K562 (cell line): ENCODE results near the gene ABT1. TPM values are rescaled to one million over a fixed set of nuclear protein-coding genes. Genes with fewer than 3 reads are reported as not detected.
A peak's percentile ranks its signal among the peaks of the same experiment; 100 is the strongest.

Experiments used
- ARID3A ChIP-seq: IDR thresholded peaks from 2 replicates; pipeline ENCODE4 v1.6.1; 2012; ENCODE audit warnings: low read depth, low read length, improper control_type of control experiment, borderline replicate concordance
- ARNT ChIP-seq, 2 experiments: fragments of 450-650 bp; IDR thresholded peaks; 2 replicates each; pipeline ENCODE4 v1.6.1; 2016; ENCODE audit warnings: mild to moderate bottlenecking in 1 of 2
- ELF4 ChIP-seq: fragments of 450-650 bp; formaldehyde crosslinking; IDR thresholded peaks from 2 replicates; pipeline ENCODE4 v1.4.0; 2022; ENCODE audit warnings: missing genetic modification characterization
- EWSR1 ChIP-seq: fragments of 450-650 bp; IDR thresholded peaks from 2 replicates; pipeline ENCODE4 v1.6.1; 2018; ENCODE audit warnings: borderline replicate concordance, mild to moderate bottlenecking, low read depth, moderate library complexity; ENCODE audit not compliant: partially characterized antibody
- EZH2 ChIP-seq: IDR thresholded peaks from 2 replicates; pipeline ENCODE4 v1.6.1; 2012; ENCODE audit warnings: low read depth, mild to moderate bottlenecking, inconsistent platforms, low read length, borderline replicate concordance
- PPARD ChIP-seq: fragments of 250-450 bp; sonication (Bioruptor Pico); IDR thresholded peaks from 2 replicates; pipeline ENCODE4 v1.8.0; 2022; ENCODE audit warnings: inconsistent platforms, mild to moderate bottlenecking, moderate library complexity
- PTTG1 ChIP-seq: fragments of 450-650 bp; IDR thresholded peaks from 2 replicates; pipeline ENCODE4 v1.6.1; 2016; ENCODE audit warnings: low read depth, mild to moderate bottlenecking, missing genetic modification characterization, missing compliant biosample characterization
- ZNF263 ChIP-seq: sonication (generic); formaldehyde crosslinking; IDR thresholded peaks from 2 replicates; pipeline ENCODE4 v1.8.0; 2022; ENCODE audit warnings: mild to moderate bottlenecking, missing genetic modification reagents, borderline replicate concordance
- polyA plus RNA-seq, 8 experiments: library from polyadenylated mRNA; depleted of rRNA in 4 of 8; stranded (reverse) in 5 of 8; unstranded in 3 of 8; fragments of >200 nt; fragmentation: Nextera tagmentation in 2 of 8; fragmentation: Illumina TruSeq in 1 of 8; extraction: Ambion mirVana in 2 of 8; extraction: Trizol in 1 of 8; gene quantifications; 2 replicates each; pipeline versions ENCODE4 v1.2.1 to v1.2.3, GENCODE V29; 2011 to 2014; ENCODE audit warnings: inconsistent platforms in 1 of 8, missing spikeins in 1 of 8
- total RNA-seq, 7 experiments: library from RNA; depleted of rRNA in 6 of 7; stranded (reverse); fragments of >200 nt in 6 of 7; fragmentation: Illumina TruSeq in 2 of 7; extraction: Trizol in 2 of 7; gene quantifications; 2 replicates each; pipeline versions ENCODE4 v1.2.1 to v1.2.3, GENCODE V29; 2011 to 2021; ENCODE audit warnings: low replicate concordance in 1 of 7
- TF ChIP-seq, protein P1 (sequence below): sonication (generic); formaldehyde crosslinking; IDR thresholded peaks from 2 replicates; pipeline ENCODE4 v1.8.0; 2023; ENCODE audit warnings: missing genetic modification reagents, mild to moderate bottlenecking, borderline replicate concordance
- TF ChIP-seq, protein P2 (sequence below): sonication (generic); formaldehyde crosslinking; IDR thresholded peaks from 2 replicates; pipeline ENCODE4 v1.8.1; 2023; ENCODE audit warnings: mild to moderate bottlenecking, missing genetic modification reagents, moderate library complexity
- TF ChIP-seq, protein P3 (sequence below): fragments of 150-350 bp; IDR thresholded peaks from 2 replicates; pipeline ENCODE4 v1.6.1; 2014; ENCODE audit warnings: low read depth, mild to moderate bottlenecking, low read length, borderline replicate concordance
- TF ChIP-seq, protein P4 (sequence below): fragments of 250-450 bp; sonication (Bioruptor Pico); IDR thresholded peaks from 2 replicates; pipeline ENCODE4 v1.5.0; 2022; ENCODE audit warnings: mild to moderate bottlenecking

Gene ABT1
- total and polyA plus RNA-seq, 9 of the 15 experiments (the other 6 are each of a cell fraction or from before 2014, with no cell fraction given) = 8.8 to 52.7 (median 40.7) TPM

GRCh38 chr6:26595669-26596269 lies 984 bp upstream of the ABT1 start (continued):
- TF ChIP-seq, protein P1, sequence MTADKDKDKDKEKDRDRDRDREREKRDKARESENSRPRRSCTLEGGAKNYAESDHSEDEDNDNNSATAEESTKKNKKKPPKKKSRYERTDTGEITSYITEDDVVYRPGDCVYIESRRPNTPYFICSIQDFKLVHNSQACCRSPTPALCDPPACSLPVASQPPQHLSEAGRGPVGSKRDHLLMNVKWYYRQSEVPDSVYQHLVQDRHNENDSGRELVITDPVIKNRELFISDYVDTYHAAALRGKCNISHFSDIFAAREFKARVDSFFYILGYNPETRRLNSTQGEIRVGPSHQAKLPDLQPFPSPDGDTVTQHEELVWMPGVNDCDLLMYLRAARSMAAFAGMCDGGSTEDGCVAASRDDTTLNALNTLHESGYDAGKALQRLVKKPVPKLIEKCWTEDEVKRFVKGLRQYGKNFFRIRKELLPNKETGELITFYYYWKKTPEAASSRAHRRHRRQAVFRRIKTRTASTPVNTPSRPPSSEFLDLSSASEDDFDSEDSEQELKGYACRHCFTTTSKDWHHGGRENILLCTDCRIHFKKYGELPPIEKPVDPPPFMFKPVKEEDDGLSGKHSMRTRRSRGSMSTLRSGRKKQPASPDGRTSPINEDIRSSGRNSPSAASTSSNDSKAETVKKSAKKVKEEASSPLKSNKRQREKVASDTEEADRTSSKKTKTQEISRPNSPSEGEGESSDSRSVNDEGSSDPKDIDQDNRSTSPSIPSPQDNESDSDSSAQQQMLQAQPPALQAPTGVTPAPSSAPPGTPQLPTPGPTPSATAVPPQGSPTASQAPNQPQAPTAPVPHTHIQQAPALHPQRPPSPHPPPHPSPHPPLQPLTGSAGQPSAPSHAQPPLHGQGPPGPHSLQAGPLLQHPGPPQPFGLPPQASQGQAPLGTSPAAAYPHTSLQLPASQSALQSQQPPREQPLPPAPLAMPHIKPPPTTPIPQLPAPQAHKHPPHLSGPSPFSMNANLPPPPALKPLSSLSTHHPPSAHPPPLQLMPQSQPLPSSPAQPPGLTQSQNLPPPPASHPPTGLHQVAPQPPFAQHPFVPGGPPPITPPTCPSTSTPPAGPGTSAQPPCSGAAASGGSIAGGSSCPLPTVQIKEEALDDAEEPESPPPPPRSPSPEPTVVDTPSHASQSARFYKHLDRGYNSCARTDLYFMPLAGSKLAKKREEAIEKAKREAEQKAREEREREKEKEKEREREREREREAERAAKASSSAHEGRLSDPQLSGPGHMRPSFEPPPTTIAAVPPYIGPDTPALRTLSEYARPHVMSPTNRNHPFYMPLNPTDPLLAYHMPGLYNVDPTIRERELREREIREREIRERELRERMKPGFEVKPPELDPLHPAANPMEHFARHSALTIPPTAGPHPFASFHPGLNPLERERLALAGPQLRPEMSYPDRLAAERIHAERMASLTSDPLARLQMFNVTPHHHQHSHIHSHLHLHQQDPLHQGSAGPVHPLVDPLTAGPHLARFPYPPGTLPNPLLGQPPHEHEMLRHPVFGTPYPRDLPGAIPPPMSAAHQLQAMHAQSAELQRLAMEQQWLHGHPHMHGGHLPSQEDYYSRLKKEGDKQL = no peak
- TF ChIP-seq, protein P2, sequence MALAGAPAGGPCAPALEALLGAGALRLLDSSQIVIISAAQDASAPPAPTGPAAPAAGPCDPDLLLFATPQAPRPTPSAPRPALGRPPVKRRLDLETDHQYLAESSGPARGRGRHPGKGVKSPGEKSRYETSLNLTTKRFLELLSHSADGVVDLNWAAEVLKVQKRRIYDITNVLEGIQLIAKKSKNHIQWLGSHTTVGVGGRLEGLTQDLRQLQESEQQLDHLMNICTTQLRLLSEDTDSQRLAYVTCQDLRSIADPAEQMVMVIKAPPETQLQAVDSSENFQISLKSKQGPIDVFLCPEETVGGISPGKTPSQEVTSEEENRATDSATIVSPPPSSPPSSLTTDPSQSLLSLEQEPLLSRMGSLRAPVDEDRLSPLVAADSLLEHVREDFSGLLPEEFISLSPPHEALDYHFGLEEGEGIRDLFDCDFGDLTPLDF (CRISPR knock-in tag) = peak; percentile 88
- TF ChIP-seq ARID3A (0 out of 2 replicates have a peak, but pooled peaks have one; percentile 20), PPARD (no peak), ELF4 (CRISPR knock-in tag) (no peak), ARNT (IDR thresholded peaks at IDR 0.05) (0 out of 4 replicates have a peak, but pooled peaks of 1 of the 2 experiments have one; percentile 29), EZH2 (no peak), EWSR1 (no peak), PTTG1 (tag) (no peak), ZNF263 (CRISPR knock-in tag) (no peak; the same call in 1 of the 2 replicates)
- TF ChIP-seq, protein P3, sequence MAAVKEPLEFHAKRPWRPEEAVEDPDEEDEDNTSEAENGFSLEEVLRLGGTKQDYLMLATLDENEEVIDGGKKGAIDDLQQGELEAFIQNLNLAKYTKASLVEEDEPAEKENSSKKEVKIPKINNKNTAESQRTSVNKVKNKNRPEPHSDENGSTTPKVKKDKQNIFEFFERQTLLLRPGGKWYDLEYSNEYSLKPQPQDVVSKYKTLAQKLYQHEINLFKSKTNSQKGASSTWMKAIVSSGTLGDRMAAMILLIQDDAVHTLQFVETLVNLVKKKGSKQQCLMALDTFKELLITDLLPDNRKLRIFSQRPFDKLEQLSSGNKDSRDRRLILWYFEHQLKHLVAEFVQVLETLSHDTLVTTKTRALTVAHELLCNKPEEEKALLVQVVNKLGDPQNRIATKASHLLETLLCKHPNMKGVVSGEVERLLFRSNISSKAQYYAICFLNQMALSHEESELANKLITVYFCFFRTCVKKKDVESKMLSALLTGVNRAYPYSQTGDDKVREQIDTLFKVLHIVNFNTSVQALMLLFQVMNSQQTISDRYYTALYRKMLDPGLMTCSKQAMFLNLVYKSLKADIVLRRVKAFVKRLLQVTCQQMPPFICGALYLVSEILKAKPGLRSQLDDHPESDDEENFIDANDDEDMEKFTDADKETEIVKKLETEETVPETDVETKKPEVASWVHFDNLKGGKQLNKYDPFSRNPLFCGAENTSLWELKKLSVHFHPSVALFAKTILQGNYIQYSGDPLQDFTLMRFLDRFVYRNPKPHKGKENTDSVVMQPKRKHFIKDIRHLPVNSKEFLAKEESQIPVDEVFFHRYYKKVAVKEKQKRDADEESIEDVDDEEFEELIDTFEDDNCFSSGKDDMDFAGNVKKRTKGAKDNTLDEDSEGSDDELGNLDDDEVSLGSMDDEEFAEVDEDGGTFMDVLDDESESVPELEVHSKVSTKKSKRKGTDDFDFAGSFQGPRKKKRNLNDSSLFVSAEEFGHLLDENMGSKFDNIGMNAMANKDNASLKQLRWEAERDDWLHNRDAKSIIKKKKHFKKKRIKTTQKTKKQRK = no peak
- TF ChIP-seq, protein P4, sequence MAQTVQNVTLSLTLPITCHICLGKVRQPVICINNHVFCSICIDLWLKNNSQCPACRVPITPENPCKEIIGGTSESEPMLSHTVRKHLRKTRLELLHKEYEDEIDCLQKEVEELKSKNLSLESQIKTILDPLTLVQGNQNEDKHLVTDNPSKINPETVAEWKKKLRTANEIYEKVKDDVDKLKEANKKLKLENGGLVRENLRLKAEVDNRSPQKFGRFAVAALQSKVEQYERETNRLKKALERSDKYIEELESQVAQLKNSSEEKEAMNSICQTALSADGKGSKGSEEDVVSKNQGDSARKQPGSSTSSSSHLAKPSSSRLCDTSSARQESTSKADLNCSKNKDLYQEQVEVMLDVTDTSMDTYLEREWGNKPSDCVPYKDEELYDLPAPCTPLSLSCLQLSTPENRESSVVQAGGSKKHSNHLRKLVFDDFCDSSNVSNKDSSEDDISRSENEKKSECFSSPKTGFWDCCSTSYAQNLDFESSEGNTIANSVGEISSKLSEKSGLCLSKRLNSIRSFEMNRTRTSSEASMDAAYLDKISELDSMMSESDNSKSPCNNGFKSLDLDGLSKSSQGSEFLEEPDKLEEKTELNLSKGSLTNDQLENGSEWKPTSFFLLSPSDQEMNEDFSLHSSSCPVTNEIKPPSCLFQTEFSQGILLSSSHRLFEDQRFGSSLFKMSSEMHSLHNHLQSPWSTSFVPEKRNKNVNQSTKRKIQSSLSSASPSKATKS (CRISPR knock-in tag) = no peak
